NCI-H1417 treated with DMSO at 0.1 percent for 48 hours (cell line): ENCODE measurements around the gene CADM1.

Experiments
- DNase-seq: peaks from one replicate; lab custom pipeline; 2025; lab: John Stamatoyannopoulos, UW

The CADM1 gene

GRCh38 chr11:115317277-115318185, 186.7 kb downstream of the CADM1 start:
- DNase-seq = peak; percentile 89

DNA sequence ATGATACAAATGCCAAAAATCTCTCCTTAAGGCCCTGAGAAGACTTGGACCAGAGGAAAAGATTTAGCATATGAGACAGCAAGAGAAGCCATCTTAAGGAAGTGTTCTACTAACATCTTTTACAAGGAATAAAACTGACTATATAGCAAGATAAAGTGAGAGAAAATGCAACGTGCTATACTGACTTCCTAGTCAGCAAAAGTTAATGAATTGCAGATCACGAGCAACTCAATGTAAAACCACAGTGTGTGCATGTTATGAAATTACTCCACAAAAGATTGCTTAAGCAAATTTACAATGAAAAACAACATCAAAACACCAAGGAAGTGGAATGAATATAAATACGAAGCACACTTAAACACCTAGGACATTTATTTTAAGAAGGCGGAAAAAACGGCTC, 187.5 kb downstream of the CADM1 start:
- no peak for DNase-seq

GRCh38 chr11:115314330-115314920, 189.8 kb downstream of the CADM1 start:
- no peak for DNase-seq

GRCh38 chr11:115313224-115313838, 190.9 kb downstream of the CADM1 start:
- no peak for DNase-seq

DNA sequence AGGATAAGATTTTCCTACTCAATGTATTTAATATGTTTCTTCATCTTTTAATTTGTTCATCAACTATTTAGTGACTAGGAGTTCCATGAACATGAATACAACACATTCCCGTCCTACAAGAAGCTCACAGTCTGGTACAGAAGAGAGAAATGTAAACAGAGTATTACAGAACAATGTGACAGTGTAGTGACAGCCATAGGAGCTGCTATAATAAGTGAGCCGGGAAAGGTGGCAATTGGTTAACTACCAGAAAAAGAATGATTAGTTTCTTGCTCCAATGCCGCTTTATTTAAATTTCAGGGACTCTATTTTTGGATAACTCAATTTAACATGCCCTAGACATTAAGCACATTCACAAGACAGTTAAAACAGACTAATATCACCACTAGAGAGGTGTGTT, 192.3 kb downstream of the CADM1 start:
- DNase-seq = no peak

DNA sequence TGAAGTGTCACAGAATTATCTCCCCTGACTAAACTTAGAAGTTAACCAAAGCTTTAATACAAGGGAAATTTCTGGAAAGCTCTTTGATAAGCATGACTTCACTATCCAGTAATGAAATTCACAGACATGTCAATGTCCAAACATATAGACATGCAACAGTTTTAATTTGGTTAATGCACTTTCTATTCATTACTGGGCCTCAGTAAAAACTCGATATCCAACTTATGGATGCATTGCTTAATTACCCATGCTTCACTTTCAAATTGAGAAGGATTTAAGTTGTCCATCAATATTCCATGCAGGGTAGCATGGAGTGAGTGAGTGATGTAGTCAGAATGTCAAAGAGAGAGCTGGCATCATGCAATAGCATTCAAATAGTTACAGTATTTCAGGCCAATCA, 197.5 kb downstream of the CADM1 start:
- no peak for DNase-seq

DNA sequence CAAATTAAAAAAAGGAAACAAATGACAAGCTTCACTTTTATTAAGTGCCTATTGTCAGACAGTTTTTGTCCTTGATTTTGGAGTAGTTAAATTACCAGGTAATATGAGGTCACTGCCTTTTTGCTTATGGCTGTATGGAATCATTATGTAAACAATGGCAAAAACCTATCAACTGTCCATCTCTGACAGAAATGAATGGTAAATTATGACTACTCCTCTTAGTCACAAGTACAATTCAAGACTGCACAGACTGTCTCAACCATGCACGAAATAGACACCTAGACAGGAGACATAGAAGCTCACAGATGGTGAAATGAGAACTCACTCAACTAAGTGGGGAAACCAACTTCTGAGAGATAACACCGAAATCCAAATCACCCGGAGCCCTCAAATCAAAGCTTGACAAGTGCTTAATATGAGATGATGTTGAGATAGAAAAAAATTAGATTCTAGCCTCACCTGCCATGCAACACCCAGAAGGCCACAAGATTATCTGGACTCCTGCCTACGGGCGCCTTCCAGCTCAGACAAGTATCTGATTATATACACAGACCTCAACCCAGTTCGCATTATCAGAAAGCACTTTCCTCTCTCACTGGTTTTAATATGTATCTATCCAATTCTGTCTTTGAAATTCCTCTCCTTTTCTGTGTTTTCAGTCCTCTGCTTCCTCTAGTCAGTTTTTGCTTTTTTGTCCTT, 199.3 kb downstream of the CADM1 start:
- no peak for DNase-seq

DNA sequence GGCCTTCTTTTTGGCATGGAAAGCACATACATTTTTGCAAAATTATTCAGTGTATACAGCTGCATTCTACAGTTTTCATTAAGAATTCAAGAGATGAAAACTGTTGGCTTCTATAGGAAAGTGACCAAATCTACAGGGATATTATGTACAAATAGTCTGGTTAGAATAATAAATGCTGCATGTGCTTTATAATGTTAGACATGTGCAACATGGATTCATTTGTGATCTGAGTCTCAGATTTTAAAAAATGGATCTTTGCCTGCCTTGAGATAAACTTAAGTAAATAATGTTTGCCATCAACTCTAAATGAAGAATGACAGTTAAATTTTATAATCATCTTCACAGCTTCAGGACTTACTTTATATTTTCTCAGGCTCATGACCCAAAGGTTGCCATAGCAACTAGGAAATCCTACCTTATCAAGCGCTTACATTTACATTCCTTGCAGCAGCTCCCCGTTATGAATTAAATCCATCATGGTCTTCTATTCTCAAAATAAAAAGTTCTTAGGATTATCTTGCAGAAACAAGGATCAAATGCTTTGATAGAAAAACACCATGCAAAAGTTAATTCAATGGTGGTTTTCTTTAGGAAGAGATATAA, 200.2 kb downstream of the CADM1 start:
- DNase-seq = no peak

GRCh38 chr11:115302946-115303703, 201.1 kb downstream of the CADM1 start:
- no peak for DNase-seq

DNA sequence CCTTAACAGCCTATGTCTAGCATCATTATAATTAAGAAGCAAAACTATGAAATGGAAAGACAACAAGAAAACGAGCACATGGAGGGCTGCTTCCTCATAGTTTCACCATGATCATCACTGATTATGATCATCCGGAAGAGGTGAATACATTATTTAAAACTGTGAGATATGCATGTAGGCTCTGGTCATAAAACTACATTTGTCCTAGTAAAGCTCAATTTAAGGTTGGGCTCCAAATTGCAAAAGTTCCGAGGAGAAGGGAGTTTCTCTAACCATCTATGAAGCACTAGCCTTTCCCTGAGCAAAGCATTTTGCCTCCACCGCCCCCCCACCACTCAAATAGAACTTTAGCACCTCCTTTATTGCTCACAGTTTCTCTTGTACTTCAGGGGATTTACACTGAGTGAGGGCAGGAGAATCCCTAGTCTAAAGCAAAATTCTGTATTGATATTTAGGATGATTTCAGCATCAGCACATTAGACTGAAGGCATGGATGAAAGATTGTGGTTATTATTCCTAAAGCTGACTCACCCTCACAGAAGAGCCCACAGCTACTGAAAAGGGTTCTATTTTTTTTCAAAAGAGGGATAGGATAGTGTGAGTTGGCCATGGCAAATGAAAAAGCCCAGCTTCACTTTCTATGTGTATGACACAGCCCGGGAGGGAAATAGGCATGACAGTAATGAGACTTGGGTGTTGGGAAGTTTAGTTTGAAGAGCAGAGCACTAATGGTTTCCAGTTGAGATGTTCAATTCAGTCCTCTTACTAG, 203.4 kb downstream of the CADM1 start:
- no peak for DNase-seq

- no peak for DNase-seq
These were observed 205.8 kb downstream of the CADM1 start for GRCh38 chr11:115298300-115299012.

- DNase-seq = no peak
These were observed 206.9 kb downstream of the CADM1 start for GRCh38 chr11:115297330-115297729.

- DNase-seq = no peak
These were observed 212.9 kb downstream of the CADM1 start for GRCh38 chr11:115291325-115291724.

GRCh38 chr11:115290893-115291292, 213.3 kb downstream of the CADM1 start:
- peak; percentile 66 for DNase-seq

- no peak for DNase-seq
These were observed 213.7 kb downstream of the CADM1 start for GRCh38 chr11:115290479-115290878.

- no peak for DNase-seq
These were observed 216.9 kb downstream of the CADM1 start for GRCh38 chr11:115287266-115287665.

DNA sequence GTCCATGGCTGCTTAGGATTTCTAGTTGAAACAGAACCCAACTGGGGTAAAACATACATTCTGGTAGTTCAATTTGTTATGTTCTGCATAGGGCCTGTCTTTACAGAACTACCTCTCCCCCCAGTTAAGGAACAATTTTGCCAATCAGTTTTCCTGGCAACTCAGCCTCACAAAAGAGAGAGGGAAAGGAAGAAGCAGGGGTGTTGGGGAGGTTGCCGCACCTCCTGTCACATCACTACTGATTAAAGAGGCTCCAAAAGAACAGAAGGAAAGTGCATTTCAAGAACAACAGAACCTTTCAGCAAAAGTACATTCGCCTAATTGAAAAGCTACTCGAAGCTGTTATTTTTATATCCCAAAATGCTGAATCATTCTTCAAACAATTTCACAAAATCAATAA, 217.6 kb downstream of the CADM1 start:
- no peak for DNase-seq

DNA sequence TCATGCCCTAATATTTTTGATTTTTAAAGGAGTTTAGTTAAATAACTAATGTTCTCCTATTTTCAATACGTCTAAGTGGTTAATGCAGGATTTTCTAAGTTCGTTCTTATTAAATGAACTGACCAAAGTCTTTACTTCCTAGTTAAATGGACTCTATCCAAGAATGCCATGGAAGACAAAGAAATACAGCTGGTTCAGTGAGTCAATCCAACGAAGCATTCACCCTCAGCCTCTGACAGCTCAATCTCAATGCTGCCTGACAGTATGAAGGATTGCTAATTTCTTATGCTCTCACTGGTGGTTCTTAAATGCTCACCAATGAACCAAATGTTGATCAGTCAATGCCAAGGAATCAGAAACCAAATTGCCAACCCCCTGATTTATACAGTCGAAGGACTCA, 219.4 kb downstream of the CADM1 start:
- no peak for DNase-seq

GRCh38 chr11:115282923-115283322, 221.3 kb downstream of the CADM1 start:
- no peak for DNase-seq

- DNase-seq = no peak
These were observed 223.4 kb downstream of the CADM1 start for GRCh38 chr11:115280775-115281174.
